GM21528 (cell line): ENCODE results near the gene DLK2.
"Not testable (repeated sequence)": the region's sequence is repeated elsewhere in the genome, so short reads cannot be mapped to it uniquely, and the experiment has no call there.

ENCODE experiments used
- ATAC-seq: cut with Tn5 transposase; IDR thresholded peaks from one replicate; pipeline ENCODE4 v1.9.1; 2021; ENCODE audit warnings: mild to moderate bottlenecking, moderate library complexity; ENCODE audit not compliant: unreplicated experiment, low FRiP score

Gene DLK2

DNA sequence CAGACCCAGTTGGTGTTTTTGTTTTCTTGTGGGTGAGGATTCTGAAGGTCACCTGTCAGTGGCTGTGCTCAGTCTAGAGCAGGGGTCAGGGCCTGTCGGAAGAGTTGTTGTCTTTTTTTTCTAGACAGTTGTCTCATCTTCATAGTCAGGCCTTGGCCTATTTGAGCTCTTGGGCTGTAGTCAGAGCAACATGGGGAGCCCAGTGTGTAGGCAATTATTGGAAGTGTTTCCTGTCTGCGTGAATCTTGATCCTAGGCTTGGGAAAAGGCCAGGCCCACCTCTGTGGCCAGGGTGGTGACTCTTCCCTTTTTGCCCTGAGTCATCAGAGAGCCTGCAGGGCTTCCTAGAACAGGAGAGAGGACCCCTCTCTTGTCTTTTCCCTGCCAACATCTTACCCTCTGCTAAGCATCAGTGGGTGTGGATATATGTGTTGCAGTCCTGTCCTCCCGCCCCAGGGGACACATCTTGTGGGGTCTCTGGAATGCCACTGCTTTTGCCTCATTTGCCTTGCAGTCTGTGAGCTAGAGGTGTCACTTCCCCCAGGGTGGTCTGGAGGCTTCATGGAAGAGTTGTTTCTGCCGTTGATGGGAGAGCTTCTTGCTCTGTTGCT lies 33.4 kb upstream of the DLK2 start:
- ATAC-seq = no peak

DNA sequence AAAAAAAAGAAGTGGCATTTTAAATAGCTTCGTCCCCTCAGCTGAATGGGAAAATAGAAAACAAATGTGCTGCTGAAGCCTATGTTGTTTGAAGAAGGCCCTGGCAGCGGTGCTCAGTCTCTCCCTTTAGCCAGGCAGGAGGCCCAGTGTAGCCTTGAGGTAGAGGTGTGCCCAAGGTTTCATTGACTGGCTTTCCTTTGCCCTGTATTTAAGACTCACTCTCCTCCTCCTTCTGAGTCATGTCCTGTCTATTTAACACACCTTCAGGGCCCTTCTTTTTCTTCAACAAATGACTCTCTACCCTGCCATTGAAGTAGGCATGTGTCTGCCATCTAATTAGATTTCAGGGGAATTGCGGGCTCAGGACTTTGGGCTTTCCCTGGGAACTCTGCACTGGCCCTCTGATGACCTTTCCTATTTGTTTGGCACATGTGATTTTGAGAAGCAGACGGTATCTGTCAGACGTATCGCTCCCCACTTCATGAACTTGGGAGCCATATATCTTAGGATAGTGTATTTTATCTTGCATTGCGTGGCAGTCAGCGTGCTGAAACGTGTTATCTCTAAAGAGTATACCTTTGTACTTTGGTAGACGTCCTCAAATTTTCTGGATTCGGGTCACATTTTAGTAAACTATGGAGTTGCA lies 26.4 kb upstream of the DLK2 start:
- no peak for ATAC-seq

DNA sequence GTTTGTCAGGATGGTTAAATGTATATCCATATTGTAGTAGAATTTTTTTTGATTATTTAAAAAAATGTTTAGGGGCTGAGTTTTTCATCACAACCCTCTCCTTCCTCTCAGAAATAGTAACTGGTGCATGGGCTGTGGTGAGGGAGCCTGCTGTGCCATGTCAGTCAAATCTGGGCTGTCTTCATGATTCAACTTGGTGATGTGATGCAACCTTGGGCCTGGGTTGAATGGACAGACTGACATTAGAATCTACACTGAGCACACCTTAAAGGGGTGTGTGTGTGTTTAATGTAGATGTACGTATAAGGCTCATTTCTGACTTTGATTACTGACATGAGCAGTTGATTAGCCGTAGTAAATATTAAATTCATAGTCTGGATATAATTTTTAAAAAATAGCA lies 25.7 kb upstream of the DLK2 start:
- no peak for ATAC-seq

- ATAC-seq = no peak
Measured at GRCh38 chr6:43478008-43478372, 22.6 kb upstream of the DLK2 start.

GRCh38 chr6:43477235-43478007 lies 22.1 kb upstream of the DLK2 start, which contains the start of gene TJAP1:
Gene TJAP1, plus strand, starts transcription at chr6:43477570. Its CDS starts 21,432 bp downstream, at chr6:43499002.
- peak; percentile 91 for ATAC-seq

DNA sequence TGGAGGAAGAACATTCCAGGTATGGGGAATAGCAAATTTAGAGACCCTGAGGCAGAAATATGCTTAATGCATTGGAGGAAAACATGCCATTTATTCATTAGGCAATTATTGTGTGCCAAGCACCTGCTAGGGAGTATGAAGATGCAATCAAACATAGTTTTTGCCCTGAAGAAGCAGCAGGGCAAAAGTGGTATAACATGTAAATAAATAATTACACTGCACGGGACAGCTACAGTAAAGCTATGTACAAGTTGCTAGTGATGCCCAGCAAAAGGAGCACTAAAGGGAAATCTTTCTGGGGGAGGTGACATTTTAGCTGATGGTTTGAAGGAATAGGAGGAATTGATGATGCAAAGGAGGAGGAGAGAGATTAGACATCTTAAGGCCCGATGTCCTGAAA lies 21.4 kb upstream of the DLK2 start:
- ATAC-seq = no peak

GRCh38 chr6:43475516-43475915 lies 20.2 kb upstream of the DLK2 start:
- no peak for ATAC-seq

- no peak for ATAC-seq
Measured at GRCh38 chr6:43472515-43472914, 17.2 kb upstream of the DLK2 start.

GRCh38 chr6:43471399-43471798 lies 16.1 kb upstream of the DLK2 start:
- ATAC-seq = no peak

GRCh38 chr6:43469947-43470346 lies 14.6 kb upstream of the DLK2 start:
- ATAC-seq = no peak

DNA sequence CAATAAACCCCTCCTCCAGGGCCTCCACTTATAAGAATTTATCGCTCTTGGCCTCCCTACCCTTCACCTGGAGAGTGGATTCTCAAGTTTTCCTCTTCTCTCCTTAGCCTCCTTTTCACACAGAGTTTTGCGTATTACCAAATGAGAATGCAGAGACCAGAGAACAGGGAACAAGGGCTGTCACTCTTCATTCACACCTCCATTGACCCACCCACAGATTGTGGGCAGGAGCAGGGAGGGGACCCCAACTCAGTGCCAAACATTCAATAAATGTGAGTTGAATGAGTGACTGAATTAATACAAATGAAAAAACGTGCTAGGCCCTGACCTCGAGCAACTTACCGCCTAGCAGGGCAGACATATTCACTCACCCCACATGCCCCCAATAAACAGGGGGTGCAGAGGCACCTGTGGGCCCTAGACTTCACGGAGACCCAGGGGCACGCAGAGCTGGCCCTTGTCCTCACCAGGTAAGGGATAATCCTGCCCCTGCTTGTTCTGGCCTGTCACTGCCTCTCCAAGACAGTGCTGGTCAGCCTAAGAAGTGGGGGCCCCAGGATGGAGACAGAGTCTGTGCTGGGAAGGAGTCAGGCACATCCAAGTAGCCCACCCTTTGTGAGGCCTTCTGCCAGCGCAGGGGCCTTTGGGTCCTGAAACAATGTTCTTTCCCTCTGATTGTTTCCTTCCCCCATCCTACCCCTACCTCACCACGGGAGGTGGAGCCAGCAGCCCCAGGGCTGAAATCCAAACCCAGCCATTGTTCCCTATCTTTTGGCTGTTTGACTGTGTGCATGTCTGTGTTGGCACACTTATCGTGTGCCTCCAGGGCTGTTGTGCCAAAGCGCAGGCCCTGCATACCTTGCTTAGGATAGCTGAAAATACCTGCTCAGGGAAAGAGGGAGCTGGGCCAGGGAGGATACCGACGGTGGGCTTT lies 13.7 kb upstream of the DLK2 start:
- no peak for ATAC-seq

DNA sequence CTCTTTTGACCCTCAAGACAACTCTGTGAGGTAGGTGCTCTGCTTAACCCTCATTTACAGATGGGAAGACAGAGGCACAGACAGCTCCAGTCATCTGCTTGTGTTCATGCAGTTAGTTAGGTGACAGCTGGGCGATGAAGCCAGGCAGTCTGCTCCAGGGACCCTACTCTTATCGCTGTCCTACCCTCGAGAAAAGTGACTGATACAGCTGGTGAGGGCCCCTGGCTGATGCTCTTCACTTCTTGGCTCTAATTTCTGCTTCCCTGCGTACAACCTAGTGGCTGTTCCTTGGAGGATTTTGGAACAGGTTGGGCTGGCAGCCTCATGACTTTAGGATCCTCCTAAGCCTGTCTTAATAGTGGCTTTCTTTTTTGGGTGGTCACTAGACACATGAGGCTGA lies 12.9 kb upstream of the DLK2 start:
- ATAC-seq = no peak

DNA sequence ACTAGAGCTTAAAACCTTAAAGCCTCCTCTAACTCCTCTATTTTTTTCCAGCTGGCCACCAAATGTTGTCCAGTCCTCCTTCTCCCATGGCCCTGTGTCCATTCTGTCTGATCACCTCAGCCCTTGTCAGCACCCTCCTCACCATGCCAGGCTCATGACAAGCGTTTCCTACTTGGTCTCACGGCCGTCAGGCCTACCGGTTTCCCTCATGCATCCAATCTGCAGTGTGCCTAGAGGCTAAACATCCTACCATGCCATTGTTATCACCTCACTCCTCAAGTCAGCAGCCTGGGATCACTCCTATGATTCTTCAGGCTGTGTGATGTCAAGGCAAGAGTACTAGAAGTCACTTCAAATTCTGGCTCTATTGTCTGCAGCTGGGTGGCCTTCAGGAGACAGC lies 12.4 kb upstream of the DLK2 start:
- no peak for ATAC-seq

DNA sequence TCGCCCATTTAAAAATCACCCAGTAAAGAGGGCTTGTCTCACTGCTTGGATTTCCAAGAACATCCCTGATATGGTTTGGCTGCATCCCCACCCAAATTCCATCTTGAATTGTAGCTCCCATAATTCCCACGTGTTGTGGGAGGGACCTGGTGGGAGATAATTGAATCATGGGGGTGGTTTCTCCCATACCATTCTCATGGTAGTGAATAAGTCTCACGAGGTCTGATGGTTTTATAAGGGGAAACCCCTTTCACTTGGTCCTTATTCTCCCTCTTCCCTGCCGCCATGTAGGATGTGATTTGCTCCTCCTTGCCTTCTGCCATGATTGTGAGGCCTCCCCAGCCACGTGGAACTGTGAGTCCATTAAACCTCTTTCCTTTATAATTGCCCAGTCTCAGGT lies 11.9 kb upstream of the DLK2 start:
- ATAC-seq = not testable (repeated sequence)

DNA sequence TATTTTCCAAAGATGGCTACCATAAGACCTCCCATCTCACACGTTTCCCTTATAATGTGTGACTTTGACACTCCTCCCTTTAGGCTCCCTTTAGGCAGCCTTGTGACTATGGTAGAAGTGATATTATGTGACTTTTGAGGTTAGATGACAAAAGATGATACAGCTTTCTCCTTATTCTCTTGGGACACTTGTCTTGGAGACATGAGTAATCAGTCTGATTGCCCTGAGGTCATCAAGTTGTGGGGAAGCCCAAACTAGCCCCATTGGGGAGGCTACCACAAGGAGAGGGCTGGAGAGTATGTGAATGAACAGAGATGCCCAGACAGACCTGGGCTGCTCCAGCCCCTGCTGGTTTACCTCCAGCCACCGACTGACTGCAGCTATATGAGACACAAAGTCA lies 10.6 kb upstream of the DLK2 start:
- no peak for ATAC-seq

DNA sequence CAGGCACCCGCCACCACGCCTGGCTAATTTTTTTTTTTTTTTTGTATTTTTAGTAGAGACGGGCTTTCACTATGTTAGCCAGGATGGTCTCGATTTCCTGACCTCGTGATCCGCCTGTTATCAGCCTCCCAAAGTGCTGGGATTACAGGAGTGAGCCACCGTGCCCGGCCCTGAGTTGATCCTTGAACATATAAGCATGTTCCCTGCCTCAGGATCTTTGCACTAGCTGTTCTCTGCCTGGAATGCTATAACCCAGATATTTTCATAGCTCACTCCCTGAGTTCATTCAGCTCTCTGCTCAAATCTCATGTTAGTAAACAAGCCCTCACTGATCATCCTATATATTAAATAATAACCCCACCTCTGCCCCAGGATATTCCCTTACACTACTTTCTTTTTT lies 9.0 kb upstream of the DLK2 start:
- ATAC-seq = no peak

DNA sequence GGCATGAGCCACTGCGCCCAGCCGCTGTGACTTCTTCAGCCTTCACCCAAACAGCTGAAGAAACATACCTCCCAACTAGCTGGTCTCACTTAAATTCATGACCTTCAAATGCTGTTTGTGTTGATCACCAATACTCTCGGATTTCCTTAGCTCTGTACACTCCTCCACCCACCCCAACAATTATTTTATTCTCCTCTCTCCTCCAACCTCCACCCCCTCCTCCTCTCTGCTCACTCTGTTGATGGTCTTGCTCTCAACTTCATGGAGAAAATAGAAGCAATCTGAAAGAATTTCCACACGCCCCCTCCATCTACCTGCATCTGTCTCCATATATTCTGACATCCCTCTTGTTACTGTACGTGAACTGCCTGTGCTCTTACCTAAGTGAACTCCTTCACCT lies 6.6 kb upstream of the DLK2 start:
- ATAC-seq = no peak

- no peak for ATAC-seq
Measured at GRCh38 chr6:43460032-43460431, 4.7 kb upstream of the DLK2 start.

- no peak for ATAC-seq
Measured at GRCh38 chr6:43459535-43459934, 4.2 kb upstream of the DLK2 start.

- not testable (repeated sequence) for ATAC-seq
Measured at GRCh38 chr6:43458154-43458553, 2.8 kb upstream of the DLK2 start.

- no peak for ATAC-seq
Measured at GRCh38 chr6:43457643-43458042, 2.3 kb upstream of the DLK2 start.
